ENCODE results near the gene RPL13.

- TF ChIP-seq EP300 (IDR thresholded peaks at IDR 0.05), result no peak
- no peak for TF ChIP-seq CTCF (IDR thresholded peaks at IDR 0.05)
- no peak for TF ChIP-seq POLR2A (IDR thresholded peaks at IDR 0.05)
These were observed 39.4 kb downstream of the RPL13 start for GRCh38 chr16:89599902-89600301.

Measured in sigmoid colon (tissue), 4 donors.